WTC11 (cell line): ENCODE data around the gene CIP2A. TPM values are rescaled to one million over a fixed set of nuclear protein-coding genes. Genes with fewer than 3 reads are reported as not detected.

ENCODE experiments used
- ATAC-seq: fragments of 200-7000 bp; cut with Tn5 transposase; 2 replicates; pipeline ENCODE4 v1.10.0; 2021; ENCODE audit warnings: mild to moderate bottlenecking, moderate library complexity
- CTCF ChIA-PET: fragments of 300-600 bp; sonication (Branson Sonifier 250); formaldehyde crosslinking; loops from one replicate; lab custom pipeline; 2021; ENCODE audit warnings: antibody characterized with exemption; lab: Charles Lee
- POLR2A ChIA-PET: fragments of 350-600 bp; sonication (Branson Sonifier 250); formaldehyde crosslinking; loops from one replicate; lab custom pipeline; 2021; ENCODE audit warnings: antibody characterized with exemption; lab: Charles Lee
- DNase-seq: peaks from one replicate; pipeline ENCODE4 v3.0.0; 2021; ENCODE audit warnings: low spot score
- H3K27ac Mint-ChIP-seq: 2 replicates; pipeline ENCODE4 v1.8.0; 2021; ENCODE audit warnings: mixed read lengths
- H3K27me3 Mint-ChIP-seq: 2 replicates; pipeline ENCODE4 v1.8.0; 2021; ENCODE audit warnings: low read depth, mild to moderate bottlenecking, moderate library complexity, mixed read lengths
- H3K36me3 Mint-ChIP-seq: 2 replicates; pipeline ENCODE4 v1.8.0; 2021; ENCODE audit warnings: mixed read lengths
- H3K4me1 Mint-ChIP-seq: 2 replicates; pipeline ENCODE4 v1.8.0; 2022; ENCODE audit warnings: mixed read lengths
- H3K4me3 Mint-ChIP-seq: 2 replicates; pipeline ENCODE4 v1.8.0; 2021; ENCODE audit warnings: mild to moderate bottlenecking, moderate library complexity, mixed read lengths
- H3K9me3 Mint-ChIP-seq: 2 replicates; pipeline ENCODE4 v1.8.0; 2021; ENCODE audit warnings: mixed read lengths
- AFF4 ChIP-seq: sonication (generic); formaldehyde crosslinking; IDR thresholded peaks from 2 replicates; pipeline ENCODE4 v1.8.1; 2023; ENCODE audit warnings: mild to moderate bottlenecking, missing genetic modification reagents, borderline replicate concordance
- AR ChIP-seq: fragments of 250-450 bp; sonication (Bioruptor Pico); IDR thresholded peaks from 2 replicates; pipeline ENCODE4 v1.9.0; 2021; ENCODE audit warnings: mild to moderate bottlenecking
- ATF1 ChIP-seq: sonication (generic); formaldehyde crosslinking; IDR thresholded peaks from 2 replicates; pipeline ENCODE4 v1.8.1; 2023; ENCODE audit warnings: mild to moderate bottlenecking, moderate library complexity, missing genetic modification reagents
- CREB1 ChIP-seq: sonication (generic); formaldehyde crosslinking; IDR thresholded peaks from 2 replicates; pipeline ENCODE4 v1.8.0; 2023; ENCODE audit warnings: mild to moderate bottlenecking, missing genetic modification reagents
- CREM ChIP-seq: sonication (generic); formaldehyde crosslinking; IDR thresholded peaks from 2 replicates; pipeline ENCODE4 v1.8.1; 2022; ENCODE audit warnings: mild to moderate bottlenecking, missing genetic modification reagents, moderate library complexity
- EMX1 ChIP-seq: fragments of 250-450 bp; sonication (Bioruptor Pico); IDR thresholded peaks from 2 replicates; pipeline ENCODE4 v1.8.0; 2021; ENCODE audit warnings: mild to moderate bottlenecking
- ETV6 ChIP-seq: sonication (generic); formaldehyde crosslinking; IDR thresholded peaks from 2 replicates; pipeline ENCODE4 v1.8.1; 2022; ENCODE audit warnings: mild to moderate bottlenecking, missing genetic modification reagents
- GABPB1 ChIP-seq: sonication (generic); formaldehyde crosslinking; IDR thresholded peaks from 2 replicates; pipeline ENCODE4 v1.8.1; 2023; ENCODE audit warnings: mild to moderate bottlenecking, missing genetic modification reagents
- HMGA2 ChIP-seq: fragments of 250-450 bp; sonication (Bioruptor Pico); IDR thresholded peaks from 2 replicates; pipeline ENCODE4 v1.4.0; 2021; ENCODE audit warnings: mild to moderate bottlenecking, moderate library complexity
- KAT7 ChIP-seq: sonication (generic); formaldehyde crosslinking; IDR thresholded peaks from 2 replicates; pipeline ENCODE4 v1.8.1; 2023; ENCODE audit warnings: missing genetic modification reagents, mild to moderate bottlenecking, borderline replicate concordance
- MXD4 ChIP-seq: fragments of 250-450 bp; sonication (Bioruptor Pico); IDR thresholded peaks from 2 replicates; pipeline ENCODE4 v1.8.0; 2021; ENCODE audit warnings: mild to moderate bottlenecking, moderate library complexity, borderline replicate concordance
- NFYB ChIP-seq: sonication (generic); formaldehyde crosslinking; conservative IDR thresholded peaks from 2 replicates; pipeline ENCODE4 v1.8.0; 2022; ENCODE audit warnings: low read depth, missing genetic modification reagents
- PRDM15 ChIP-seq: sonication (generic); formaldehyde crosslinking; IDR thresholded peaks from 2 replicates; pipeline ENCODE4 v1.8.0; 2022; ENCODE audit warnings: missing genetic modification reagents
- TCF7 ChIP-seq: sonication (generic); formaldehyde crosslinking; IDR thresholded peaks from 2 replicates; pipeline ENCODE4 v1.8.0; 2022; ENCODE audit warnings: mild to moderate bottlenecking, low read depth, missing genetic modification reagents, moderate library complexity
- ZNF138 ChIP-seq: sonication (generic); formaldehyde crosslinking; conservative IDR thresholded peaks from 2 replicates; pipeline ENCODE4 v1.8.1; 2022; ENCODE audit warnings: mild to moderate bottlenecking, moderate library complexity, missing genetic modification reagents
- ZNF263 ChIP-seq: sonication (generic); formaldehyde crosslinking; IDR thresholded peaks from 2 replicates; pipeline ENCODE4 v1.8.1; 2022; ENCODE audit warnings: low read depth, mild to moderate bottlenecking, moderate library complexity, missing genetic modification reagents
- ZNF416 ChIP-seq: fragments of 250-450 bp; sonication (Bioruptor Pico); IDR thresholded peaks from 2 replicates; pipeline ENCODE4 v1.9.0; 2021; ENCODE audit warnings: mild to moderate bottlenecking, inconsistent platforms
- total RNA-seq: library from RNA; stranded (reverse); gene quantifications from 3 replicates; pipeline ENCODE4 v1.2.3, GENCODE V29; 2021
- TF ChIP-seq, protein P1 (sequence below): fragments of 250-450 bp; sonication (Bioruptor Pico); conservative IDR thresholded peaks from 2 replicates; pipeline ENCODE4 v1.9.0; 2021; ENCODE audit warnings: mild to moderate bottlenecking
- TF ChIP-seq, protein P2 (sequence below): sonication (generic); formaldehyde crosslinking; IDR thresholded peaks from 2 replicates; pipeline ENCODE4 v1.8.1; 2023; ENCODE audit warnings: mild to moderate bottlenecking, missing genetic modification reagents, moderate library complexity
- TF ChIP-seq, protein P3 (sequence below): sonication (generic); formaldehyde crosslinking; IDR thresholded peaks from 2 replicates; pipeline ENCODE4 v1.8.1; 2022; ENCODE audit warnings: low read depth, missing genetic modification reagents, borderline replicate concordance

The CIP2A gene
- total RNA-seq, 1 experiment from 2014 or later: 32.8 TPM

DNA sequence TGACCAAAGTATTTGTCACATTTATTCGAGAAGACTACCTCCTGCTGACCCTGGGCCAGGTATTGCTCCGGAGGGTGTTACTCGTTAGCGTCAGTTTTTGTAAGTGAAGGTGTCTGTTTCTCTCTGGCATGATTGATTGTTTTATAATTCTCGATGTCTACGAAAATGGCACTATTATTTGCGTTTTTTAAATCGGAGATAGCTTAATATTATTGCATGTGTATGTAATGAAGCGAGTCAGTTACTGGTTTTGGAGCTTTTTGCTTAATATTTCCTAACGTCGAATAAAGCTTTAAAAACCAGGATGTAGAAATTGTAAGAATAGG lies 723 bp upstream of the CIP2A start:
- ChIA-PET CTCF (interaction anchor here (0.8 to 1.0 kb wide), 2 partner anchors 101 to 228 kb away, joined by 3 read pairs; no protein-coding TSS in a partner anchor), POLR2A (interaction anchor here (0.6 to 1.7 kb wide), 3 partner anchors 9 to 209 kb away, joined by 3 to 13 read pairs (median 3); no protein-coding TSS in a partner anchor)
- Mint-ChIP-seq H3K4me3 (peak overlapping the region; percentile 98), H3K36me3 (peaks cover 3% of the 10 kb centered on the region), H3K4me1 (peaks cover 37% of the 10 kb centered on the region), H3K27ac (peak overlapping the region; percentile 99), H3K9me3 (no peaks in the 10 kb centered on the region), H3K27me3 (no peaks in the 10 kb centered on the region)
- ATAC-seq (no peak), DNase-seq (no peak)
- TF ChIP-seq, protein P1, sequence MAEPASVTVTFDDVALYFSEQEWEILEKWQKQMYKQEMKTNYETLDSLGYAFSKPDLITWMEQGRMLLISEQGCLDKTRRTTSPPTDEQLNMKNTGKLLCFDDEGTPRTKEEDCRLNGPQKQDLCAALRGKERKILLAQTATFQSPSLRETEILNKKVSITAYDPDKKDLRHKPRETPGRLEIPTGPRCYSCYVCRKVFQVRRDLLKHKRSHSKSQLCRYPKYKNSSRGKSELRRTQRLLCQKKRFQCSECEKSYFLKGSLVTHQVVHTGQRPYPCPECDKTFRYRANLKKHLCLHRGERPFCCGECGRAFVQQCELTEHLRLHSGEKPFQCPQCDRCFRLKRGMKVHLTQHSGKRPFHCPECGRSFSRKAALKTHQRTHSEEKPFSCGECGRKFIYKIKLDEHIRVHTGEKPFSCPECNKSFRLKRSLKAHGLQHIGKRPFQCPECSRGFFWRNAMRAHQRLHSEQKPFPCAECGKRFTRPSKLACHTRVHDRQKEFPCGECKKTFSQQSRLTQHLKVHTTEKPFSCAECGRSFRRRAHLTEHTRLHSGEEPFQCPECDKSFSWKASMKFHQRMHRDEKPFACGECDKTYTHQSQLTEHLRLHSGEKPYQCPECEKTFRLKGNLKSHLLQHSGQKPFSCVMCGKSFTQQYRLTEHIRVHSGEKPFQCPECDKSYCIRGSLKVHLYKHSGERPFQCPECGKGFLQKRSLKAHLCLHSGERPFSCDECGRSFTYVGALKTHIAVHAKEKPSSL: no peak
- TF ChIP-seq KAT7 (CRISPR knock-in tag): no peak
- no peak for TF ChIP-seq TCF7 (CRISPR knock-in tag)
- TF ChIP-seq NFYB: no peak
- TF ChIP-seq GABPB1 (CRISPR knock-in tag): no peak
- TF ChIP-seq ETV6: no peak
- TF ChIP-seq, protein P2, sequence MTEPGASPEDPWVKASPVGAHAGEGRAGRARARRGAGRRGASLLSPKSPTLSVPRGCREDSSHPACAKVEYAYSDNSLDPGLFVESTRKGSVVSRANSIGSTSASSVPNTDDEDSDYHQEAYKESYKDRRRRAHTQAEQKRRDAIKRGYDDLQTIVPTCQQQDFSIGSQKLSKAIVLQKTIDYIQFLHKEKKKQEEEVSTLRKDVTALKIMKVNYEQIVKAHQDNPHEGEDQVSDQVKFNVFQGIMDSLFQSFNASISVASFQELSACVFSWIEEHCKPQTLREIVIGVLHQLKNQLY: no peak
- no peak for TF ChIP-seq ZNF263 (CRISPR knock-in tag)
- no peak for TF ChIP-seq ZNF416 (CRISPR knock-in tag)
- TF ChIP-seq HMGA2 (CRISPR knock-in tag): no peak
- no peak for TF ChIP-seq AR (CRISPR knock-in tag)
- TF ChIP-seq CREB1: no peak
- no peak for TF ChIP-seq MXD4 (CRISPR knock-in tag)
- TF ChIP-seq AFF4 (CRISPR knock-in tag): no peak

- POLR2A ChIA-PET: interaction anchor here (0.6 to 1.7 kb wide), 3 partner anchors 14 to 474 kb away, joined by 3 to 13 read pairs (median 4); partner anchors contain the start of gene IFT57
- Mint-ChIP-seq H3K4me1 (peaks cover 37% of the 10 kb centered on the region), H3K4me3 (peak overlapping the region; percentile 98), H3K27ac (peak overlapping the region; percentile 99), H3K36me3 (peaks cover 6% of the 10 kb centered on the region), H3K9me3 (no peaks in the 10 kb centered on the region), H3K27me3 (no peaks in the 10 kb centered on the region)
- CTCF ChIA-PET: interaction anchor here (1.2 to 2.0 kb wide), 2 partner anchors 10 to 14 kb away, joined by 5 to 6 read pairs; no protein-coding TSS in a partner anchor
- DNase-seq: no peak
- ATAC-seq: no peak
- TF ChIP-seq ZNF138 (no peak), CREM (CRISPR knock-in tag) (no peak), MXD4 (CRISPR knock-in tag) (no peak), EMX1 (no peak), ATF1 (CRISPR knock-in tag) (no peak), PRDM15 (CRISPR knock-in tag) (no peak)
- TF ChIP-seq, protein P3, sequence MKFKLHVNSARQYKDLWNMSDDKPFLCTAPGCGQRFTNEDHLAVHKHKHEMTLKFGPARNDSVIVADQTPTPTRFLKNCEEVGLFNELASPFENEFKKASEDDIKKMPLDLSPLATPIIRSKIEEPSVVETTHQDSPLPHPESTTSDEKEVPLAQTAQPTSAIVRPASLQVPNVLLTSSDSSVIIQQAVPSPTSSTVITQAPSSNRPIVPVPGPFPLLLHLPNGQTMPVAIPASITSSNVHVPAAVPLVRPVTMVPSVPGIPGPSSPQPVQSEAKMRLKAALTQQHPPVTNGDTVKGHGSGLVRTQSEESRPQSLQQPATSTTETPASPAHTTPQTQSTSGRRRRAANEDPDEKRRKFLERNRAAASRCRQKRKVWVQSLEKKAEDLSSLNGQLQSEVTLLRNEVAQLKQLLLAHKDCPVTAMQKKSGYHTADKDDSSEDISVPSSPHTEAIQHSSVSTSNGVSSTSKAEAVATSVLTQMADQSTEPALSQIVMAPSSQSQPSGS (CRISPR knock-in tag): no peak
These were observed 637 bp downstream of the CIP2A start for GRCh38 chr3:108588601-108589000.
